Neural cell (in vitro differentiated cells): ENCODE measurements around the gene GUCA2A.

ENCODE experiments used
- EP300 ChIP-seq: fragments of 450-650 bp; conservative IDR thresholded peaks from 2 replicates; pipeline ENCODE4 v1.6.1; 2014; ENCODE audit warnings: antibody characterized with exemption, mild to moderate bottlenecking, moderate library complexity; ENCODE audit not compliant: poor library complexity, severe bottlenecking
- EZH2 ChIP-seq: fragments of 200-600, 300-800 bp; shearing (Covaris generic), sonication (generic); IDR thresholded peaks from 2 replicates; pipeline ENCODE4 v1.6.1; 2014; ENCODE audit warnings: antibody characterized with exemption, low read length, borderline replicate concordance, mild to moderate bottlenecking; ENCODE audit not compliant: insufficient read depth, poor library complexity, severe bottlenecking
- MXI1 ChIP-seq: fragments of 450-650 bp; conservative IDR thresholded peaks from 2 replicates; pipeline ENCODE4 v1.6.1; 2014; ENCODE audit warnings: antibody characterized with exemption, mild to moderate bottlenecking; ENCODE audit not compliant: poor library complexity, severe bottlenecking
- POLR2AphosphoS5 ChIP-seq: IDR thresholded peaks from 2 replicates; pipeline ENCODE4 v1.6.1; 2012
- RAD21 ChIP-seq: fragments of 450-650 bp; conservative IDR thresholded peaks from 2 replicates; pipeline ENCODE4 v1.6.1; 2014; ENCODE audit warnings: antibody characterized with exemption, mild to moderate bottlenecking, moderate library complexity
- SMC3 ChIP-seq: fragments of 450-650 bp; conservative IDR thresholded peaks from 2 replicates; pipeline ENCODE4 v1.6.1; 2014; ENCODE audit warnings: antibody characterized with exemption, mild to moderate bottlenecking, moderate library complexity; ENCODE audit not compliant: poor library complexity
- TAF1 ChIP-seq: IDR thresholded peaks from 2 replicates; pipeline ENCODE4 v1.6.1; 2012; ENCODE audit warnings: low read depth
- TF ChIP-seq, protein P1 (sequence below): IDR thresholded peaks from 2 replicates; pipeline ENCODE4 v1.6.1; 2012; ENCODE audit warnings: borderline replicate concordance
- TF ChIP-seq, protein P2 (sequence below): fragments of 450-650 bp; IDR thresholded peaks from 2 replicates; pipeline ENCODE4 v1.5.1; 2014; ENCODE audit warnings: antibody characterized with exemption, mild to moderate bottlenecking, moderate library complexity; ENCODE audit not compliant: poor library complexity, severe bottlenecking

DNA sequence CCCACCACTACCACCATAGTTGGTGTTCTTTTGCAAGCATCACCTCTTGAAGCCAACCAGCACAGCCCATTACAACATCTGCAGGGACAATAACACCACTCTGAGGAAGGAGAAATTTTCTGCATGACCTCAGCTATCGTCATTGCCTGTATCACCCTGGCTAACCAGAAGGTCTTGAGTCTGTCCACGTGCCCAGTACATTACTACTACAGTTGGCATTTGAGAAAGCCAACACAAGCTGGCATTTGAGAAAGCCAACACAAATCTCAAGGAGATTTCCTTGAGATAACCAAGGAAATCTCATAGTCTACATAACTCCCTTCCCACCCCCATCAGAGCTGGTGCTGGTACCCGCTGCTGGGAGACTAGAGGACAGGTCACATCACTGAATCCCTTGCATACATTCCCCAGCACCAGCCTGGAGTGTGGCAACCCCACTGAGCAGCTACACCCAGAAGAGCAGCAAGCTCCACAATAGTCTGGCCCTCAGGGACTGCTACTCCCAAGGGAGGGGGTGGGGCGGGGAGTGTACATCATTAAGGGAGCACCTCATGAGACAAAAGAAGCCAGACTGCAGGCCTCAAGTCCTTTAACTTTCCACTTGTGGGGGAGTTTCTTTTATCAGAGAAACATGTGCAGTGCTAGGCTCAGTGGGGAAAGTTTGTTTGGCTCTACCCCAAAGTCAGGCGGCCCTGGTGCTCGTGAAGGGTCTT is 46.0 kb upstream of the GUCA2A start:
- TF ChIP-seq, protein P1, sequence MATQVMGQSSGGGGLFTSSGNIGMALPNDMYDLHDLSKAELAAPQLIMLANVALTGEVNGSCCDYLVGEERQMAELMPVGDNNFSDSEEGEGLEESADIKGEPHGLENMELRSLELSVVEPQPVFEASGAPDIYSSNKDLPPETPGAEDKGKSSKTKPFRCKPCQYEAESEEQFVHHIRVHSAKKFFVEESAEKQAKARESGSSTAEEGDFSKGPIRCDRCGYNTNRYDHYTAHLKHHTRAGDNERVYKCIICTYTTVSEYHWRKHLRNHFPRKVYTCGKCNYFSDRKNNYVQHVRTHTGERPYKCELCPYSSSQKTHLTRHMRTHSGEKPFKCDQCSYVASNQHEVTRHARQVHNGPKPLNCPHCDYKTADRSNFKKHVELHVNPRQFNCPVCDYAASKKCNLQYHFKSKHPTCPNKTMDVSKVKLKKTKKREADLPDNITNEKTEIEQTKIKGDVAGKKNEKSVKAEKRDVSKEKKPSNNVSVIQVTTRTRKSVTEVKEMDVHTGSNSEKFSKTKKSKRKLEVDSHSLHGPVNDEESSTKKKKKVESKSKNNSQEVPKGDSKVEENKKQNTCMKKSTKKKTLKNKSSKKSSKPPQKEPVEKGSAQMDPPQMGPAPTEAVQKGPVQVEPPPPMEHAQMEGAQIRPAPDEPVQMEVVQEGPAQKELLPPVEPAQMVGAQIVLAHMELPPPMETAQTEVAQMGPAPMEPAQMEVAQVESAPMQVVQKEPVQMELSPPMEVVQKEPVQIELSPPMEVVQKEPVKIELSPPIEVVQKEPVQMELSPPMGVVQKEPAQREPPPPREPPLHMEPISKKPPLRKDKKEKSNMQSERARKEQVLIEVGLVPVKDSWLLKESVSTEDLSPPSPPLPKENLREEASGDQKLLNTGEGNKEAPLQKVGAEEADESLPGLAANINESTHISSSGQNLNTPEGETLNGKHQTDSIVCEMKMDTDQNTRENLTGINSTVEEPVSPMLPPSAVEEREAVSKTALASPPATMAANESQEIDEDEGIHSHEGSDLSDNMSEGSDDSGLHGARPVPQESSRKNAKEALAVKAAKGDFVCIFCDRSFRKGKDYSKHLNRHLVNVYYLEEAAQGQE: no peak
- no peak for TF ChIP-seq TAF1
- TF ChIP-seq, protein P2, sequence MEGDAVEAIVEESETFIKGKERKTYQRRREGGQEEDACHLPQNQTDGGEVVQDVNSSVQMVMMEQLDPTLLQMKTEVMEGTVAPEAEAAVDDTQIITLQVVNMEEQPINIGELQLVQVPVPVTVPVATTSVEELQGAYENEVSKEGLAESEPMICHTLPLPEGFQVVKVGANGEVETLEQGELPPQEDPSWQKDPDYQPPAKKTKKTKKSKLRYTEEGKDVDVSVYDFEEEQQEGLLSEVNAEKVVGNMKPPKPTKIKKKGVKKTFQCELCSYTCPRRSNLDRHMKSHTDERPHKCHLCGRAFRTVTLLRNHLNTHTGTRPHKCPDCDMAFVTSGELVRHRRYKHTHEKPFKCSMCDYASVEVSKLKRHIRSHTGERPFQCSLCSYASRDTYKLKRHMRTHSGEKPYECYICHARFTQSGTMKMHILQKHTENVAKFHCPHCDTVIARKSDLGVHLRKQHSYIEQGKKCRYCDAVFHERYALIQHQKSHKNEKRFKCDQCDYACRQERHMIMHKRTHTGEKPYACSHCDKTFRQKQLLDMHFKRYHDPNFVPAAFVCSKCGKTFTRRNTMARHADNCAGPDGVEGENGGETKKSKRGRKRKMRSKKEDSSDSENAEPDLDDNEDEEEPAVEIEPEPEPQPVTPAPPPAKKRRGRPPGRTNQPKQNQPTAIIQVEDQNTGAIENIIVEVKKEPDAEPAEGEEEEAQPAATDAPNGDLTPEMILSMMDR: no peak
- no peak for TF ChIP-seq EZH2
- TF ChIP-seq RAD21: no peak
- TF ChIP-seq MXI1: no peak
- TF ChIP-seq EP300: no peak
- TF ChIP-seq SMC3: no peak
- no peak for TF ChIP-seq POLR2AphosphoS5
